GM12878 (cell line): ENCODE results near the gene SLC9C2.

Experiments used
- BACH1 ChIP-seq: fragments of 450-650 bp; IDR thresholded peaks from 2 replicates; pipeline ENCODE4 v1.6.1; 2017; ENCODE audit warnings: mild to moderate bottlenecking, borderline replicate concordance
- BHLHE40 ChIP-seq, 2 experiments: fragments of 450-650 bp in 1 of 2; IDR thresholded peaks; 2 replicates each; pipeline ENCODE4 v1.6.1; 2011 to 2017; ENCODE audit warnings: low read depth in 2 of 2, borderline replicate concordance in 1 of 2, improper control_type of control experiment in 1 of 2, low read length in 1 of 2, mild to moderate bottlenecking in 1 of 2
- CTCF ChIP-seq, 3 experiments: IDR thresholded peaks in 2 of 3; conservative IDR thresholded peaks in 1 of 3; 2 replicates each; pipeline ENCODE4 v1.5.1; 2011; ENCODE audit warnings: low read depth in 3 of 3, low read length in 3 of 3, mild to moderate bottlenecking in 3 of 3, control low read depth in 2 of 3, moderate library complexity in 2 of 3, inconsistent platforms in 1 of 3, mixed read lengths in 1 of 3; ENCODE audit not compliant: control insufficient read depth in 2 of 3, insufficient read depth in 1 of 3; ENCODE audit errors: extremely low read depth in 1 of 3
- GABPA ChIP-seq: IDR thresholded peaks from 2 replicates; pipeline ENCODE4 v1.6.1; 2014; ENCODE audit warnings: antibody characterized with exemption, low read depth, mild to moderate bottlenecking, inconsistent platforms

- TF ChIP-seq BHLHE40 (IDR thresholded peaks at IDR 0.05; ENCODE audit: borderline replicate concordance in 1 of 2, low read depth in 2 of 2, low read length in 1 of 2) (no peak), BACH1 (no peak), CTCF (IDR thresholded peaks at IDR 0.05 in 2 of 3, conservative IDR thresholded peaks at IDR 0.05 in 1 of 3; ENCODE audit: control insufficient read depth in 2 of 3, extremely low read depth in 1 of 3, insufficient read depth in 1 of 3, low read depth in 3 of 3, low read length in 3 of 3) (no peak), GABPA (no peak)
Measured at GRCh38 chr1:173495609-173496267, 107.1 kb downstream of the SLC9C2 start.
